Epithelial cell of proximal tubule (primary cell): ENCODE results near the gene SYF2. TPM values are rescaled to one million over a fixed set of nuclear protein-coding genes. Genes with fewer than 3 reads are reported as not detected.
"Not testable (repeated sequence)": the region's sequence is repeated elsewhere in the genome, so short reads cannot be mapped to it uniquely, and the experiment has no call there.

Experiments used
- DNase-seq: peaks from one replicate; pipeline ENCODE4 v3.0.0-alpha.2; 2011; ENCODE audit warnings: low read depth
- H3K4me3 ChIP-seq: 2 replicates; pipeline ENCODE4 v1.5.1; 2011; ENCODE audit warnings: low read depth, mild to moderate bottlenecking, low read length
- total RNA-seq: library from RNA; depleted of rRNA; stranded (reverse); fragments of >200 nt; gene quantifications from 2 replicates; pipeline ENCODE4 v1.2.3, GENCODE V29; 2015
- TF ChIP-seq, protein P1 (sequence below): conservative IDR thresholded peaks from 2 replicates; pipeline ENCODE4 v1.5.1; 2012; ENCODE audit warnings: low read depth, mild to moderate bottlenecking, low read length

Gene SYF2
- total RNA-seq, 1 donor from 2014 or later, result 48.4 TPM

- TF ChIP-seq, protein P1, sequence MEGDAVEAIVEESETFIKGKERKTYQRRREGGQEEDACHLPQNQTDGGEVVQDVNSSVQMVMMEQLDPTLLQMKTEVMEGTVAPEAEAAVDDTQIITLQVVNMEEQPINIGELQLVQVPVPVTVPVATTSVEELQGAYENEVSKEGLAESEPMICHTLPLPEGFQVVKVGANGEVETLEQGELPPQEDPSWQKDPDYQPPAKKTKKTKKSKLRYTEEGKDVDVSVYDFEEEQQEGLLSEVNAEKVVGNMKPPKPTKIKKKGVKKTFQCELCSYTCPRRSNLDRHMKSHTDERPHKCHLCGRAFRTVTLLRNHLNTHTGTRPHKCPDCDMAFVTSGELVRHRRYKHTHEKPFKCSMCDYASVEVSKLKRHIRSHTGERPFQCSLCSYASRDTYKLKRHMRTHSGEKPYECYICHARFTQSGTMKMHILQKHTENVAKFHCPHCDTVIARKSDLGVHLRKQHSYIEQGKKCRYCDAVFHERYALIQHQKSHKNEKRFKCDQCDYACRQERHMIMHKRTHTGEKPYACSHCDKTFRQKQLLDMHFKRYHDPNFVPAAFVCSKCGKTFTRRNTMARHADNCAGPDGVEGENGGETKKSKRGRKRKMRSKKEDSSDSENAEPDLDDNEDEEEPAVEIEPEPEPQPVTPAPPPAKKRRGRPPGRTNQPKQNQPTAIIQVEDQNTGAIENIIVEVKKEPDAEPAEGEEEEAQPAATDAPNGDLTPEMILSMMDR, result no peak
- H3K4me3 ChIP-seq, result no peak overlapping the region
- DNase-seq, result no peak
These were observed 39.1 kb downstream of the SYF2 start for GRCh38 chr1:25193229-25193628.

GRCh38 chr1:25192154-25192553 lies 40.1 kb downstream of the SYF2 start:
- TF ChIP-seq, protein P1, result no peak
- no peak for DNase-seq
- no peak overlapping the region for H3K4me3 ChIP-seq

DNA sequence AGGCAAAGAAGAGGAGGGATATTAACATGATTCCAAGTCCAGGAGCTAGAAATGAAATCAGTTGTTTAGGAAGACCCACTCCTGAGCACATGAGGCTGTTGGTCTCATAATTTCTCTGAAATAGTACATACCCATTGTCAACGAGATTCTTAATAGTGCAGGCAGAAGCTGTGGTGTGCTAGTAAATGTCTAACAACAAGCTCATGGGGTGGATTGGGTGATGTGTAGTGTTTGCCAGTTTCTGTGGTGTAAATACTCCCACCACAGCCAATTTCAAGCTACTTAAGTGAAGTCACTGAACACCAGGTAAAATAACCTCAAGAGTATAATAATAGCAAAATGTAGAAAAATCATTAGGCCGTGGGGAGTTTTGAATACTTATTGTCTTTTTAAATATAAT lies 42.0 kb downstream of the SYF2 start:
- DNase-seq, result no peak
- H3K4me3 ChIP-seq, result no peak overlapping the region
- TF ChIP-seq, protein P1, result no peak

DNA sequence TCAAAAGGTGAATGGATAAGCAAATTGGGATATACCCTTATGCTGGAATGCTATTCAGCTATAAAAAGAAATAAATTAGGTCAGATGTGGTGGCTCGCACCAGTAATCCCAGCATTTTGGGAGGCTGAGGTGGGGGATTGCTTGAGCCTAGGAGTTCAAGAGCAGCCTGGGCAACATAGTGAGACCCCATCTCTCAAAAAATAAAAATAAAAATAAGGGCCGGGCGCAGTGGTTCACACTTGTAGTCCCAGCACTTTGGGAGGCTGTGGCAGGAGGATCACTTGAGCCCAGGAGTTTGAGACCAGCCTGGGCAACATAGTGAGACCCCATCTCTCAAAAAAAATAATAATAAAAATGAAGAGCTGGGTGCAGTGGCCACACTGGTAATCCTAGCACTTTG lies 44.4 kb downstream of the SYF2 start:
- DNase-seq, H3K4me3 ChIP-seq: not testable (repeated sequence)

- TF ChIP-seq, protein P1, result no peak
- H3K4me3 ChIP-seq, result no peak overlapping the region
- no peak for DNase-seq
These were observed 45.2 kb downstream of the SYF2 start for GRCh38 chr1:25187077-25187476.

DNA sequence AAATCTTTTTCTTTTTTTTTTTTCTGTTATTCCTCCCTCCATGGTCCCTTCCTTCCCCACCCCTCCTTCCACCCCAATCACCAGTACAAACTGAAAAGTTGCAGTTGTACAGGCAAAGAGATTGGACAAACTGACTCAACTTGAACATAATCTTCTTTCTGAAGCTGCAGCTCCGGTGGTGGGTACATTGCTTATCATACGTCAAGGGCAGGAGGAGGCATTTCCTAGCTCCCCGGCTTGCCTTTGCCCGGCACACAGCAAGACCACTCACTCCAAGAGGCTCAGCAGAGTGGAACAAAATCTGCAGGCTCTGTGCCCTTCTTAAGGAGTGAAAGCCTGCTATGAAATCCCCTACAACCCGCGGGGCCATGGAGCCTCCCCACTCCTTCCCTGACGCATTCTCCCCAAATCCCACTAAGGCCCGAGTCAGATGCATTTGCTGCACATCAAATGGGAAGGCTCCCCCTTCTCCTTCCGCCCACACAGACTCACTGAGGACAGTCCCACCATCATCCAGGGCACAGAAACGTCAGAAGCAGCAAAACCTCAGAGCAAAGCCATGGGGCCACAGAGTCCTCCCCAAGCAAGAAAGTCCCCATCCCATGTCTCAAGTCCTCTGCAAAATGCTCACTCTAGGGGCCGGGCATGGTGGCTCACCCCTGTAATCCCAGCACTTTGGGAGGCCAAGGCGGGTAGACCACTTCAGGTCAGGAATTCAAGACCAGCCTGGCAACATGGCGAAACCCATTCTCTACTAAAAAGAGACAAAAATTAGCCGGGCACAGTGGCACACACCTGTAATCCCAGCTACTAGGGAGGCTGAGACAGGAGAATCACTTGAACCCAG lies 45.9 kb downstream of the SYF2 start:
- H3K4me3 ChIP-seq, result no peak overlapping the region
- DNase-seq, result no peak
- TF ChIP-seq, protein P1, result no peak

DNA sequence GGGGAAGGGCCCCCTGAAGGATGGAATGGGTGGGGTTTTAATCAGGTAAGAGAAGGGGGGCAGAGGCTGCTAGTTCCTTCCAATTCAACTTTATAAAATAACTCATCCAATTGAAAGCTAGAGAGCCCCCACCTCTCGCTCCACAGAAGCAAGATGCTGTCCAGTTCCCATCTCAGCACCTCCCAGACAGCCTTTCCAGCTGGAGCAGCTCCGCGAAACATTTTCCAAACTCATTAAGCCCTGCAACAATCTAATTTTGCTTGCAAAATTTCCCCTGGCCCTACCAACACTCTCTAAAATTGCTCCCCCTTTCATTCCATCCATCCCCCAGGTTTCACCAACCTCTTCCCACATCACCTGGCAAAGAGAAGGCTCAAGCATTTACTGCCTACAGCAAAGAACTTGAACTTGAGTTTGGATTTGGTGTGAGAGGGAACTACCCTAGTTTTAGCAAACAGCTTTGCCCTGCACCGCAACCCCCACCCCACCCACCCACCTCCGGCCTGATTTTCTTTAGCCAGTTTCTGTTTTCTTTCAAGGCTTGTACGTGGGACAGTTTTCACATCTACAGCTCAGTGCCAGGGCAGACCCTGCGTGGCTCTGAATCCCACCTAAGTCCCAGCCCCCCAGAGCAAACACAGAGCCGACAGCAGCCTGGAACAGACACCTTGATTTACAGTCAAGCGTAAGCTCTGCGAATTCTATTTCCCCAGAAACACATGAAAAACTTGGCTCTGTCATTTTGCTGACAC lies 46.7 kb downstream of the SYF2 start:
- TF ChIP-seq, protein P1, result no peak
- no peak overlapping the region for H3K4me3 ChIP-seq
- no peak for DNase-seq
